Stimulated activated CD4-positive, alpha-beta T cell treated with anti-CD3 and anti-CD28 coated beads, TNF-alpha, amount 100 ng/mL, for 24 hours (primary cell): ENCODE measurements around the gene CACUL1.
"Not testable (repeated sequence)": the region's sequence is repeated elsewhere in the genome, so short reads cannot be mapped to it uniquely, and the experiment has no call there.

ENCODE experiments used
- DNase-seq, 3 experiments: peaks; one replicate each; pipeline ENCODE4 v3.0.0-alpha.2; 2020; ENCODE audit warnings: low read depth in 3 of 3

The CACUL1 gene

GRCh38 chr10:118754556-118755423 is at the start of gene CACUL1:
TSS of gene CACUL1 (minus strand) at chr10:118754970. CDS start at chr10:118754762, 208 bp downstream.
- DNase-seq: peak; percentile 99 to 100 (median 99)

GRCh38 chr10:118804262-118804773 is 49.5 kb upstream of the CACUL1 start:
- DNase-seq: no peak

GRCh38 chr10:118802126-118802793 is 47.5 kb upstream of the CACUL1 start:
- no peak for DNase-seq

GRCh38 chr10:118800920-118801319 is 46.1 kb upstream of the CACUL1 start:
- peak in 1 of 3 experiments; percentile 9 for DNase-seq

- no peak for DNase-seq
These were observed 45.0 kb upstream of the CACUL1 start for GRCh38 chr10:118799777-118800176.

- DNase-seq: no peak
These were observed 43.5 kb upstream of the CACUL1 start for GRCh38 chr10:118798231-118798662.

- DNase-seq: not testable (repeated sequence)
These were observed 40.2 kb upstream of the CACUL1 start for GRCh38 chr10:118794971-118795370.

- DNase-seq: no peak
These were observed 38.8 kb upstream of the CACUL1 start for GRCh38 chr10:118793545-118793944.

GRCh38 chr10:118792526-118792925 is 37.8 kb upstream of the CACUL1 start:
- no peak for DNase-seq

GRCh38 chr10:118790058-118790457 is 35.3 kb upstream of the CACUL1 start:
- DNase-seq: no peak

GRCh38 chr10:118785551-118785950 is 30.8 kb upstream of the CACUL1 start:
- DNase-seq: no peak

GRCh38 chr10:118783776-118784545 is 29.2 kb upstream of the CACUL1 start:
- no peak for DNase-seq

GRCh38 chr10:118782916-118783465 is 28.2 kb upstream of the CACUL1 start:
- not testable (repeated sequence) for DNase-seq

- no peak for DNase-seq
These were observed 26.8 kb upstream of the CACUL1 start for GRCh38 chr10:118781541-118781940.

GRCh38 chr10:118778727-118779126 is 24.0 kb upstream of the CACUL1 start:
- no peak for DNase-seq

- DNase-seq: no peak
These were observed 22.2 kb upstream of the CACUL1 start for GRCh38 chr10:118776960-118777359.

GRCh38 chr10:118776033-118776432 is 21.3 kb upstream of the CACUL1 start:
- DNase-seq: no peak

GRCh38 chr10:118775478-118775877 is 20.7 kb upstream of the CACUL1 start:
- DNase-seq: no peak

- DNase-seq: no peak
These were observed 18.3 kb upstream of the CACUL1 start for GRCh38 chr10:118773041-118773440.

GRCh38 chr10:118771976-118772375 is 17.2 kb upstream of the CACUL1 start:
- no peak for DNase-seq

- no peak for DNase-seq
These were observed 15.3 kb upstream of the CACUL1 start for GRCh38 chr10:118769898-118770600.
